ENCODE data around the gene LTA. TPM values are rescaled to one million over a fixed set of nuclear protein-coding genes. Genes with fewer than 3 reads are reported as not detected.
A peak's percentile ranks its signal among the peaks of the same experiment; 100 is the strongest.

LTA gene
- not detected for total RNA-seq
- under 1 TPM in 2 of 3 donors, not detected in 1; 0.05 to 0.10 TPM for polyA plus RNA-seq
- long read RNA-seq, donor 1, result 0 reads
- long read RNA-seq, donor 2, result 0 reads

DNA sequence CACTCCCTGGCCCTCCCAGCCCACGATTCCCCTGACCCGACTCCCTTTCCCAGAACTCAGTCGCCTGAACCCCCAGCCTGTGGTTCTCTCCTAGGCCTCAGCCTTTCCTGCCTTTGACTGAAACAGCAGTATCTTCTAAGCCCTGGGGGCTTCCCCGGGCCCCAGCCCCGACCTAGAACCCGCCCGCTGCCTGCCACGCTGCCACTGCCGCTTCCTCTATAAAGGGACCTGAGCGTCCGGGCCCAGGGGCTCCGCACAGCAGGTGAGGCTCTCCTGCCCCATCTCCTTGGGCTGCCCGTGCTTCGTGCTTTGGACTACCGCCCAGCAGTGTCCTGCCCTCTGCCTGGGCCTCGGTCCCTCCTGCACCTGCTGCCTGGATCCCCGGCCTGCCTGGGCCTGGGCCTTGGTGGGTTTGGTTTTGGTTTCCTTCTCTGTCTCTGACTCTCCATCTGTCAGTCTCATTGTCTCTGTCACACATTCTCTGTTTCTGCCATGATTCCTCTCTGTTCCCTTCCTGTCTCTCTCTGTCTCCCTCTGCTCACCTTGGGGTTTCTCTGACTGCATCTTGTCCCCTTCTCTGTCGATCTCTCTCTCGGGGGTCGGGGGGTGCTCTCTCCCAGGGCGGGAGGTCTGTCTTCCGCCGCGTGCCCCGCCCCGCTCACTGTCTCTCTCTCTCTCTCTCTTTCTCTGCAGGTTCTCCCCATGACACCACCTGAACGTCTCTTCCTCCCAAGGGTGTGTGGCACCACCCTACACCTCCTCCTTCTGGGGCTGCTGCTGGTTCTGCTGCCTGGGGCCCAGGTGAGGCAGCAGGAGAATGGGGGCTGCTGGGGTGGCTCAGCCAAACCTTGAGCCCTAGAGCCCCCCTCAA, at the start of gene LTA:
Gene LTA (plus strand): TSS at position 249 of the 871 bp plus-strand sequence. CDS start 454 bp downstream, at position 703.
- no peaks in the 10 kb centered on the region for H3K4me1 ChIP-seq
- ATAC-seq (no peak), DNase-seq (no peak)
- H3K4me3 ChIP-seq, result no peak within 1 kb of the TSS
- no peaks in the 10 kb centered on the region for H3K36me3 ChIP-seq (ENCODE audit: insufficient read depth in 1 of 2, low read depth in 1 of 2)
- intact Hi-C loops (cut with DNase I), result no loop called here
- TF ChIP-seq, protein P1, sequence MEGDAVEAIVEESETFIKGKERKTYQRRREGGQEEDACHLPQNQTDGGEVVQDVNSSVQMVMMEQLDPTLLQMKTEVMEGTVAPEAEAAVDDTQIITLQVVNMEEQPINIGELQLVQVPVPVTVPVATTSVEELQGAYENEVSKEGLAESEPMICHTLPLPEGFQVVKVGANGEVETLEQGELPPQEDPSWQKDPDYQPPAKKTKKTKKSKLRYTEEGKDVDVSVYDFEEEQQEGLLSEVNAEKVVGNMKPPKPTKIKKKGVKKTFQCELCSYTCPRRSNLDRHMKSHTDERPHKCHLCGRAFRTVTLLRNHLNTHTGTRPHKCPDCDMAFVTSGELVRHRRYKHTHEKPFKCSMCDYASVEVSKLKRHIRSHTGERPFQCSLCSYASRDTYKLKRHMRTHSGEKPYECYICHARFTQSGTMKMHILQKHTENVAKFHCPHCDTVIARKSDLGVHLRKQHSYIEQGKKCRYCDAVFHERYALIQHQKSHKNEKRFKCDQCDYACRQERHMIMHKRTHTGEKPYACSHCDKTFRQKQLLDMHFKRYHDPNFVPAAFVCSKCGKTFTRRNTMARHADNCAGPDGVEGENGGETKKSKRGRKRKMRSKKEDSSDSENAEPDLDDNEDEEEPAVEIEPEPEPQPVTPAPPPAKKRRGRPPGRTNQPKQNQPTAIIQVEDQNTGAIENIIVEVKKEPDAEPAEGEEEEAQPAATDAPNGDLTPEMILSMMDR (IDR thresholded peaks at IDR 0.05), result no peak
- no peaks in the 10 kb centered on the region for H3K9me3 ChIP-seq
- peaks cover 0 to 2% (median 0%) of the 10 kb centered on the region in 3 donors for H3K27me3 ChIP-seq (ENCODE audit: insufficient read depth in 3 of 3, low read length in 2 of 3)
- no peak within 1 kb of the TSS for H3K27ac ChIP-seq
- WGBS, 3 donors, result 78 to 84% (median 83%) methylated on average over 27 of the region's 27 CpGs

- ATAC-seq (no peak), DNase-seq (no peak)
- Histone ChIP-seq H3K9me3 (no peaks in the 10 kb centered on the region), H3K36me3 (ENCODE audit: insufficient read depth in 1 of 2, low read depth in 1 of 2) (peaks cover 0 to 12% of the 10 kb centered on the region in 2 donors), H3K4me3 (no peak overlapping the region), H3K4me1 (no peaks in the 10 kb centered on the region), H3K27ac (no peak overlapping the region), H3K27me3 (ENCODE audit: insufficient read depth in 3 of 3, low read length in 2 of 3) (no peaks in the 10 kb centered on the region)
- intact Hi-C loops (cut with DNase I), result no loop called here
- TF ChIP-seq, protein P1 (IDR thresholded peaks at IDR 0.05), result no peak
- WGBS, 3 donors, result 68 to 74% (median 72%) methylated on average over 8 of the region's 8 CpGs
These were observed 46.5 kb upstream of the LTA start for GRCh38 chr6:31525553-31525931.

- H3K9me3 ChIP-seq, result no peaks in the 10 kb centered on the region
- no peaks in the 10 kb centered on the region for H3K4me1 ChIP-seq
- no peak overlapping the region for H3K4me3 ChIP-seq
- peaks cover 0 to 17% of the 10 kb centered on the region in 2 donors for H3K36me3 ChIP-seq (ENCODE audit: insufficient read depth in 1 of 2, low read depth in 1 of 2)
- no peak overlapping the region for H3K27ac ChIP-seq
- WGBS, 3 donors, result 62 to 66% (median 66%) methylated on average over 4 of the region's 4 CpGs
- TF ChIP-seq, protein P1 (IDR thresholded peaks at IDR 0.05), result no peak
- H3K27me3 ChIP-seq (ENCODE audit: insufficient read depth in 3 of 3, low read length in 2 of 3), result no peaks in the 10 kb centered on the region
- intact Hi-C loops (cut with DNase I), result no loop called here
- DNase-seq (no peak), ATAC-seq (no peak)
These were observed 46.0 kb upstream of the LTA start for GRCh38 chr6:31525932-31526591.

DNA sequence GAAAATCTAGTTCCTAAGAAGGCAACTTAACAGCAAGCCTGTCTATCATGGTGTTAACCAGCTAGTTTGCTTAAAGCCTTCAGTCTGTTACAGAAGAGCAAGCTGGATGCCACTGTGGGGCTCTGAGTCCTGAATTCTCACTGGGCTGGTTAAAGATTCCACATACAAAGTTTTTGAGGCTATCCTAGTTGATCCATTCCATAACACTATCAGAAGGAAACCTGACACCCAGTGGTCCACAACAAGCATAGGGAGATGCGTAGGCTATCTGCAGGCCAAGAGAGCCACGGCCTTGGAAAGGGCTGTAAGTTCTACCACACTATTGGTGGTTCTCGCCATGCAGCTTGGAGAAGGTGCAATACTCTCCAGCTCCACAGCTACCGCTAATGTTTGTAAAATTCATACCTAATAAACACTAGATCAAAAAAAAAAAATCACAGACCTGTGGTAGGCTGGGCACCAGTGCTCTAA, 43.7 kb upstream of the LTA start:
- Histone ChIP-seq H3K27ac (no peak overlapping the region), H3K27me3 (ENCODE audit: insufficient read depth in 3 of 3, low read length in 2 of 3) (no peaks in the 10 kb centered on the region), H3K4me1 (no peaks in the 10 kb centered on the region), H3K4me3 (no peak overlapping the region), H3K9me3 (no peaks in the 10 kb centered on the region), H3K36me3 (ENCODE audit: insufficient read depth in 1 of 2, low read depth in 1 of 2) (peaks cover 7 to 40% of the 10 kb centered on the region in 2 donors)
- 79 to 84% (median 84%) methylated on average over 4 of the region's 4 CpGs for WGBS, 3 donors
- peak; percentile 6 to 18 (median 13) for ATAC-seq
- intact Hi-C loops (cut with DNase I), result no loop called here
- DNase-seq, result no peak
- TF ChIP-seq, protein P1 (IDR thresholded peaks at IDR 0.05), result no peak

All from psoas muscle (tissue), 8 donors.